GM12801 (cell line): Measurements from ENCODE around the gene ERG.

Experiments
- TF ChIP-seq, protein P1 (sequence below): IDR thresholded peaks from one replicate; pipeline ENCODE4 v1.5.1; 2011; ENCODE audit warnings: control low read depth; ENCODE audit not compliant: insufficient read length; ENCODE audit errors: extremely low read depth

The ERG gene

DNA sequence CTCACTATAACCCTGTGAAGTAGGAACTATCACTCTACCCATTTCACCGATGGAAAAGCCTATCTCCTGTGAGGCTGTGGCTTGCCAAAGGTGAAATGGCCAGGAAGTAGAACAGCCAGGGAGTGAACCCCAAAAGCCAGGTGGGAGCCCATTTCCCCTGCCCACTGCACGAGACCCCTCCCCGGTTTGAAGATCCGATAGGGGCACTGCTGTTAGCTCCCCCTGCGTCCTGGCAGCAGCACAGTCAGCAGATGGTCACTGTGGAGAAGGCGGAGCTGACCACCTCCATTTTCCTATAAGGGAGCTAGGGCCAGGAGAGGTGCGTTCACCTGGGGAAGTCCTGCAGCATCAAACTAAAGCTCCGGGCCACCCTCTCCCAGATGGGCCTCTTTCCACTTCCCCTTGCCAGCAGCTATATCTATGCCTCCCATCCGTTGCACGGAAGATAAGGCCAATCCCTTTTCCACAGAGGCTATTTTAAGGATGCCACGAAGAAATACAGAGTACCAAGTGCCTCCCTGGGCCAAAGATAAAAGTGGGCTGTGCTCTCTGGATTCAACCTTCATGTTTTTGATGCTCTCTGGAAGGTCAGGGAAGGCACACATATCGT, 7.8 kb downstream of the ERG start:
- TF ChIP-seq, protein P1, sequence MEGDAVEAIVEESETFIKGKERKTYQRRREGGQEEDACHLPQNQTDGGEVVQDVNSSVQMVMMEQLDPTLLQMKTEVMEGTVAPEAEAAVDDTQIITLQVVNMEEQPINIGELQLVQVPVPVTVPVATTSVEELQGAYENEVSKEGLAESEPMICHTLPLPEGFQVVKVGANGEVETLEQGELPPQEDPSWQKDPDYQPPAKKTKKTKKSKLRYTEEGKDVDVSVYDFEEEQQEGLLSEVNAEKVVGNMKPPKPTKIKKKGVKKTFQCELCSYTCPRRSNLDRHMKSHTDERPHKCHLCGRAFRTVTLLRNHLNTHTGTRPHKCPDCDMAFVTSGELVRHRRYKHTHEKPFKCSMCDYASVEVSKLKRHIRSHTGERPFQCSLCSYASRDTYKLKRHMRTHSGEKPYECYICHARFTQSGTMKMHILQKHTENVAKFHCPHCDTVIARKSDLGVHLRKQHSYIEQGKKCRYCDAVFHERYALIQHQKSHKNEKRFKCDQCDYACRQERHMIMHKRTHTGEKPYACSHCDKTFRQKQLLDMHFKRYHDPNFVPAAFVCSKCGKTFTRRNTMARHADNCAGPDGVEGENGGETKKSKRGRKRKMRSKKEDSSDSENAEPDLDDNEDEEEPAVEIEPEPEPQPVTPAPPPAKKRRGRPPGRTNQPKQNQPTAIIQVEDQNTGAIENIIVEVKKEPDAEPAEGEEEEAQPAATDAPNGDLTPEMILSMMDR = no peak

DNA sequence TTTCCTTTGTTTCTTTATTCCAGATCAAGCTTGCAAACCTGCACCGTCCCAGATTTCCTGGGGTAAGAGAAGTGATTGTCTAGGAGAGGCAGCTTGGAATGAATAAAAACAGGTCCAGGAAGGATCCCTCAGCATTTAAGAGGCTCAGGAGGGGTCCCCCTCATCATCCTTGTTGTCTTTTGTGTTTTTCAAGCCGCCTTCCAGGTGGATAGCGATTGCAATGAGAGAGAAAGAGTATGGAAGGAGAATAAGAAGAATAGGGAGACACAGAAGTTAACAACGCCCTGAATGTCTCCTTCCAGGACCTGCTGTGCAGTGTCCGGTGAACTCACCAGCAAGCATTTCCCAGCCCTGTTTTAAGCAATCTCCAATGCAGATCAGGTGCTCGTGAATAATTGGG, 8.5 kb downstream of the ERG start:
- TF ChIP-seq, protein P1 = no peak

DNA sequence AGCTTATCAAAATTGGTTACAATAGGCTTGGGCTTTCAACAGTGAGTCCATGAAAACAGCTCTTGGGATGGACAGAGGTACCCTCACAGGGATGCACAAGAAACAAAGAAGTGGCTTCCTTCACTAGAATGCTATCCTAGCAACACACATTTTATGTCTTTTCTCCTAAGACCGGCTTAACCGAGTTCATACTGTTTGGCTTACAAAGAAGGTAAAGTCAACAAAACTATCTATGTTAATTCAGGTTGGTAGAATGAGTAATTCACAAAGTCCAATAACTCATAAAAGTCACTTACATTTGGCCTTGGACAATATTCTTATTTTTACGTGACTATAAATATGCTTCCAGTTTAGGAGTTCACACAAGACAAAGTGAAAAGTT, 9.0 kb downstream of the ERG start:
- TF ChIP-seq, protein P1 = no peak

DNA sequence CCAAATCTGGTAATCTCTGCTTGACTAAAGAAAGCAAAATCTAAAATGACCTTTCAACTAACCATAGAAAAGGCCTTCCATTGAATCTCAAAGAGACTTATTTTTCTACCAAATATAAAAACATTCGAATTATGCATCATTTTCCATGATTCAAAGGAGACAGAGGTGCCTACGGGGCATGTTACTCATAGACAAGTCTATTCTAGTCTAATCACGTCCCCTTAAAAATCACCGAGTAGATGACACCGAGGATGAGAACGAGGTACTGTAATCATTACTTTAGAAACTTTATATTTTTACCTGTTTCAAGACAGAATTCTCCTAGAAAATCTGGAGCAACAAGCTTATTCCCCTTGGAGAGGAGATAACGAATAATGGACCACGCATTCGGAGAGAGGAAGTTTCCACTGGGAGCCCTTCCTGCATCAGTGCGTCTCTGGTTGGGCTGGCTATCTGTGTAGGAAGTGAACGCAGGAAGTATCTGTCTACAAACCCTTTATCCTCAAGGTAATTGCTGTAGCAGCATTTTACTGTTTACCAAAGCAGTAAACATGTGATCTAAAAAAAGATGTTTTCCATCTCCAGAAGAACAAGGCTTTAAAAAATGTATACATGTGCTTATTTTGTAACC, 9.5 kb downstream of the ERG start:
- TF ChIP-seq, protein P1 = no peak

DNA sequence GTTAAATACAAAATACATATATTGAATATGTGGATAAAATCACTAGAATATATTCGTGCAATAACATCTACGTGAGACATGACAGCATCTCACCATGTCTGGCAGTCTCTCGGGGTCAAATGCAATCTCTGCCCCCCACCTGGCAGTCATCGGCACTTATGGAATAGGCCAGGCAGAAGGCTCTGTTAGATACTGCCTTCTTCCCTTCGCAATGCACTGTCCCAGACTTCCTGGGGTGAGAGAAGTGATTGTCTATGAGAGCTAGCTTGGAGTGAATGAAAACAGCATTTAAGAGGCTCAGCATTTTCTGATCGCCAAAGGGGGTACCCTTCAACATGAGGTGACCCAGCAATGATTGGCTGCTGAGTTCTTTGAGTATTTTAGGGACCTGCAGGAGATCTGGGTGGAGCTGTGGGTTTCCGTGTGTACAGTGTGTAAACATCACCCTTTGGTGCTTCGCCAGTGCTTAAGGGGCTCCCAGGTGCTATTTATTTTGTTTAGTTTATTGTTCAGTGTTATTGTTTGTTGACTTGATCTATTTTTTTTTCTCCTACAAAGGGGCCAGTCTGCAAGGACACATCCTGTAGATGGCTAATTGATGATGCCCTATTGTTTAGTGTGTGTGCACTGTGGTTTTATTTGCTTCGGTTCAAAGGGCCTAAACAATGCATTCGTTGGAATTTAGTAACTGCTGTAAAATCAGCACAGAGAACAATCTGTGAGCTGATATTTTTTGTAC, 10.2 kb downstream of the ERG start:
- TF ChIP-seq, protein P1 = no peak

DNA sequence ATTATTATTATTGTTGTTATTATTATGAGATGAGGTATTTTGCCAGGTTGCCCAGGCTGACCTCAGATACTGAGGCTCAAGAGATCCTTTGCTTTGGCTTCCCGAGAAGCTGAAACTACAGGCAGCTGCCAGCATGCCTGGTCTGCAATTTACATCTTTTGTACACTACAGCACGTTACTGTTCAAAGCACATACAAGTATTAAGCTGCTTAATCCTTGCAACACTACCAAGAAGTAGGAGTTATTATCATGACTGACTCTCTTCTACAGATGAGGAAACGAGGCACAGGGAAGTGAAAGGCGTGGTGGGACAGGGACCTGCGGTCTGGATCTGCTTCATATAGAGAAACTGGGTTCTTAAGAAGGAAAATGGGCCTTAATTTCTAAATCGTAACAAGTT, 11.6 kb downstream of the ERG start:
- TF ChIP-seq, protein P1 = no peak

DNA sequence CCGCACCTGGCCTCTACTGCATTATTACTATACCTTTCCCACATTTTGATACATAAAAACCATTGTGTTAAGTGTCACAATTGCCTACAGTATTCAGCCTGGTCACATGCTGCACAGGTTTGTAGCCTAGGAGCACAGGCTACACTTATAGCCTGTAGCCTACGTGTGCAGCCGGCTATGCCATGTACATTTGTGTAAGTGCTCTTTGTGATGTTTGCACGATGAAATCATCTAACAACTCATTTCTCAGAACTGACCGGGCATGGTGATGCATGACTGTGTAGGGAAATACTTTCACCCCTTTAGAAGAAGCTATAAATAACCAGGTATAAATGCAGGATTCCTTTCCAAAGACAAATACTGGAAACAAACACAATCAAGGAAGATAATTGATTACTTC, 12.1 kb downstream of the ERG start:
- TF ChIP-seq, protein P1 = no peak
